HepG2 (cell line): ENCODE results near the gene ATP1B2. TPM values are rescaled to one million over a fixed set of nuclear protein-coding genes. Genes with fewer than 3 reads are reported as not detected.

Source experiments
- ATAC-seq: fragments of 200-7000 bp; cut with Tn5 transposase; 3 replicates; pipeline ENCODE4 v1.9.1; 2020; ENCODE audit warnings: mild to moderate bottlenecking, moderate library complexity
- BruUV-seq: library from RNA; stranded (reverse); fragments of 400-500 nt; replicated peaks from 2 replicates; lab custom pipeline; 2021; lab: Mats Ljungman, UMichigan
- CTCF ChIA-PET: fragments of 300-600 bp; formaldehyde crosslinking; extraction: SDS; loops from one replicate; lab custom pipeline; 2021; ENCODE audit warnings: low total read pairs, inconsistent platforms, low intra/inter-chr PET ratio; lab: Yijun Ruan, JAX
- POLR2A ChIA-PET: fragments of 350-600 bp; sonication (Branson Sonifier 250); formaldehyde crosslinking; loops from one replicate; lab custom pipeline; 2020; ENCODE audit warnings: antibody characterized with exemption, inconsistent platforms; lab: Yijun Ruan, JAX
- DNase-seq: peaks from one replicate; pipeline ENCODE4 v3.0.0-alpha.2; 2015; ENCODE audit warnings: low spot score
- FAIRE-seq: peaks from 3 replicates; lab custom pipeline; 2011; peaks lifted over from hg19 to GRCh38; lab: Jason Lieb, UNC
- H2AFZ ChIP-seq: one replicate; pipeline ENCODE4 v1.6.1; 2011; ENCODE audit warnings: low read length, inconsistent platforms
- H3K27ac ChIP-seq: fragments of 300-600 bp; 3 replicates; pipeline ENCODE4 v1.8.0; 2011; ENCODE audit warnings: mixed run types, mild to moderate bottlenecking, mixed read lengths, low read length, inconsistent platforms; ENCODE audit not compliant: insufficient read depth; ENCODE audit errors: extremely low read length
- H3K27me3 ChIP-seq, 2 experiments: fragments of 200-600 bp in 1 of 2; 2 replicates in 1 of 2; 3 replicates in 1 of 2; pipeline versions ENCODE4 v1.6.0 to v1.8.0; 2011; ENCODE audit warnings: low read length in 2 of 2, mild to moderate bottlenecking in 2 of 2, moderate library complexity in 2 of 2, inconsistent platforms in 1 of 2; ENCODE audit not compliant: insufficient read depth in 2 of 2, control insufficient read depth in 1 of 2
- H3K36me3 ChIP-seq, 2 experiments: fragments of 200-600 bp in 1 of 2; replicated peaks in 1 of 2; 2 replicates in 1 of 2; 3 replicates in 1 of 2; pipeline versions ENCODE4 v1.5.1 to v1.8.0; 2011; ENCODE audit warnings: low read length in 2 of 2, inconsistent platforms in 1 of 2; ENCODE audit not compliant: insufficient read depth in 2 of 2, control insufficient read depth in 1 of 2
- H3K4me1 ChIP-seq: 2 replicates; pipeline ENCODE4 v1.5.1; 2012; ENCODE audit warnings: low read length, inconsistent platforms; ENCODE audit not compliant: insufficient read depth
- H3K4me2 ChIP-seq: 2 replicates; pipeline ENCODE4 v1.6.0; 2011; ENCODE audit warnings: low read depth, low read length, inconsistent platforms
- H3K4me3 ChIP-seq, 3 experiments: fragments of 200-600 bp in 1 of 3; sonication (generic), shearing (Covaris generic) in 1 of 3; replicated peaks in 1 of 3; 2 replicates each; pipeline ENCODE4 v1.5.1; 2011 to 2016; ENCODE audit warnings: low read length in 3 of 3, inconsistent platforms in 2 of 3, low read depth in 2 of 3, mild to moderate bottlenecking in 2 of 3, control low read depth in 1 of 3, mixed read lengths in 1 of 3; ENCODE audit not compliant: insufficient read depth in 1 of 3
- H3K79me2 ChIP-seq: one replicate; pipeline ENCODE4 v1.6.1; 2011; ENCODE audit warnings: low read length, inconsistent platforms; ENCODE audit not compliant: insufficient read depth
- H3K9ac ChIP-seq: 2 replicates; pipeline ENCODE4 v1.6.0; 2011; ENCODE audit warnings: mild to moderate bottlenecking, low read depth, low read length, inconsistent platforms; ENCODE audit not compliant: insufficient read depth
- H3K9me3 ChIP-seq: 2 replicates; pipeline ENCODE4 v1.5.1; 2012; ENCODE audit warnings: mild to moderate bottlenecking, low read length
- H4K20me1 ChIP-seq: 2 replicates; pipeline ENCODE4 v1.6.0; 2011; ENCODE audit warnings: inconsistent platforms, mild to moderate bottlenecking, low read length, moderate library complexity; ENCODE audit not compliant: insufficient read depth
- FIP1L1 ChIP-seq: fragments of 200-400 bp; formaldehyde crosslinking; IDR thresholded peaks from 2 replicates; pipeline ENCODE4 v1.6.1; 2018; ENCODE audit warnings: low read depth, mild to moderate bottlenecking, low read length, moderate library complexity, borderline replicate concordance; ENCODE audit not compliant: insufficient read depth
- SP140L ChIP-seq: sonication (generic); formaldehyde crosslinking; IDR thresholded peaks from 2 replicates; pipeline ENCODE4 v1.4.0; 2020; ENCODE audit warnings: missing genetic modification reagents, borderline replicate concordance
- ZNF121 ChIP-seq: sonication (generic); formaldehyde crosslinking; IDR thresholded peaks from 2 replicates; pipeline ENCODE4 v1.5.0; 2020; ENCODE audit warnings: mild to moderate bottlenecking, missing genetic modification reagents
- ZNF230 ChIP-seq: sonication (generic); formaldehyde crosslinking; IDR thresholded peaks from 2 replicates; pipeline ENCODE4 v1.4.0; 2020; ENCODE audit warnings: mild to moderate bottlenecking, missing genetic modification reagents
- ZNF441 ChIP-seq: sonication (generic); formaldehyde crosslinking; IDR thresholded peaks from 2 replicates; pipeline ENCODE4 v1.7.0; 2021; ENCODE audit warnings: missing genetic modification reagents, borderline replicate concordance
- ZNF510 ChIP-seq: sonication (generic); formaldehyde crosslinking; IDR thresholded peaks from 2 replicates; pipeline ENCODE4 v1.4.0; 2020; ENCODE audit warnings: low read depth, mild to moderate bottlenecking, missing genetic modification reagents
- ZNF557 ChIP-seq: sonication (generic); formaldehyde crosslinking; IDR thresholded peaks from 2 replicates; pipeline ENCODE4 v1.4.0; 2020; ENCODE audit warnings: missing genetic modification reagents
- ZNF782 ChIP-seq: sonication (generic); formaldehyde crosslinking; IDR thresholded peaks from 2 replicates; pipeline ENCODE4 v1.4.0; 2020; ENCODE audit warnings: missing genetic modification reagents, mild to moderate bottlenecking, borderline replicate concordance
- WGBS: methylation state at CpG from one replicate; pipeline ENCODE4 v1.1.6; 2017; ENCODE audit warnings: low lambda C conversion rate; 5-methylcytosine and 5-hydroxymethylcytosine counted together
- in situ Hi-C: cut with HindIII; loops from 2 replicates; pipeline ENCODE4 v1.10.0; 2017; ENCODE audit warnings: low pct_unique_long_range_greater_than_20kb; ENCODE audit not compliant: extremely low pct_ligation_motif_present
- intact Hi-C: fragments of 100-400 bp; cut with micrococcal nuclease; formaldehyde crosslinking; loops from one replicate; pipeline ENCODE4 v1.10.0; 2022; ENCODE audit not compliant: unreplicated experiment
- polyA plus RNA-seq, 8 experiments: library from polyadenylated mRNA; depleted of rRNA in 3 of 8; stranded (reverse) in 7 of 8; unstranded in 1 of 8; fragments of >200 nt; fragmentation: Illumina TruSeq in 4 of 8; extraction: Trizol in 4 of 8; gene quantifications; 2 replicates each; pipeline versions ENCODE4 v1.2.1 to v1.2.3, GENCODE V29; 2011 to 2016; ENCODE audit warnings: low read depth in 4 of 8, missing spikeins in 1 of 8, mixed read lengths in 1 of 8; ENCODE audit not compliant: insufficient read depth in 1 of 8
- total RNA-seq, 5 experiments: library from RNA; depleted of rRNA; stranded (reverse); fragments of >200 nt; fragmentation: Illumina TruSeq; extraction: Trizol; gene quantifications; 2 replicates each; pipeline ENCODE4 v1.2.3, GENCODE V29; 2016; ENCODE audit warnings: low read depth in 1 of 5
- TF ChIP-seq, protein P1 (sequence below): sonication (generic); formaldehyde crosslinking; IDR thresholded peaks from 2 replicates; pipeline ENCODE4 v1.5.0; 2020; ENCODE audit warnings: missing genetic modification reagents
- TF ChIP-seq, protein P2 (sequence below): sonication (generic); formaldehyde crosslinking; IDR thresholded peaks from 2 replicates; pipeline ENCODE4 v1.4.0; 2020; ENCODE audit warnings: mild to moderate bottlenecking, missing genetic modification reagents

ATP1B2 gene
- total and polyA plus RNA-seq, 2 of the 13 experiments (the other 11 are each of a cell fraction or from before 2014, with no cell fraction given) = not detected

DNA sequence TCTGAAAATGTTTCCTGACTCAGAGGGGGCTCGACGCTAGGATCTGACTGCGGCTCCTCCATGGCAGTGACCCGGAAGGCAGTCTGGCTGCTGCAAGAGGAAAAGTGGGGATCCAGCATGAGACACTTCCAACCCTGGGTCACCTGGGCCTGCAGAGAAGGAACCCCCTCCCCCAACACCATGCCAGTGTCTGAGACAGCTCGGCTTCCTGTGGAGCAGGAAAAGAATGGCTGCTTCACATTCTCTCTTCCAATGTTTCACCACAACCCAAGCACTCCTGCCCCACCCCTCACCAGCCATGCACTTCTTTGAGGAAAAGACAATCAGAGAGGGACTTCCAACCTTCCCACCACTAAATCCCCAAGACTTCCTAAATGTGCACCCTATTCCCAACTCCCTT is 25.8 kb downstream of the ATP1B2 start:
- Histone ChIP-seq H3K4me3 (no peak overlapping the region), H3K27ac (no peak overlapping the region), H3K27me3 (no peaks in the 10 kb centered on the region; a peak in 1 of 5 replicates), H3K9ac (no peak overlapping the region), H3K4me1 (no peaks in the 10 kb centered on the region)
- POLR2A ChIA-PET = interaction anchor here (0.5 to 1.8 kb wide), 3 partner anchors 11 to 229 kb away, joined by 3 to 5 read pairs (median 4); partner anchors contain the start of gene TP53
- no peak for DNase-seq
- intact Hi-C loops (no loop called here), in situ Hi-C loops (no loop called here)
- no peak for TF ChIP-seq ZNF782
- TF ChIP-seq ZNF230 (CRISPR knock-in tag) = no peak
- no peak for TF ChIP-seq SP140L
- TF ChIP-seq ZNF441 (CRISPR knock-in tag) = no peak
- TF ChIP-seq, protein P1, sequence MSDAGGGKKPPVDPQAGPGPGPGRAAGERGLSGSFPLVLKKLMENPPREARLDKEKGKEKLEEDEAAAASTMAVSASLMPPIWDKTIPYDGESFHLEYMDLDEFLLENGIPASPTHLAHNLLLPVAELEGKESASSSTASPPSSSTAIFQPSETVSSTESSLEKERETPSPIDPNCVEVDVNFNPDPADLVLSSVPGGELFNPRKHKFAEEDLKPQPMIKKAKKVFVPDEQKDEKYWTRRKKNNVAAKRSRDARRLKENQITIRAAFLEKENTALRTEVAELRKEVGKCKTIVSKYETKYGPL (CRISPR knock-in tag) = no peak
- TF ChIP-seq, protein P2, sequence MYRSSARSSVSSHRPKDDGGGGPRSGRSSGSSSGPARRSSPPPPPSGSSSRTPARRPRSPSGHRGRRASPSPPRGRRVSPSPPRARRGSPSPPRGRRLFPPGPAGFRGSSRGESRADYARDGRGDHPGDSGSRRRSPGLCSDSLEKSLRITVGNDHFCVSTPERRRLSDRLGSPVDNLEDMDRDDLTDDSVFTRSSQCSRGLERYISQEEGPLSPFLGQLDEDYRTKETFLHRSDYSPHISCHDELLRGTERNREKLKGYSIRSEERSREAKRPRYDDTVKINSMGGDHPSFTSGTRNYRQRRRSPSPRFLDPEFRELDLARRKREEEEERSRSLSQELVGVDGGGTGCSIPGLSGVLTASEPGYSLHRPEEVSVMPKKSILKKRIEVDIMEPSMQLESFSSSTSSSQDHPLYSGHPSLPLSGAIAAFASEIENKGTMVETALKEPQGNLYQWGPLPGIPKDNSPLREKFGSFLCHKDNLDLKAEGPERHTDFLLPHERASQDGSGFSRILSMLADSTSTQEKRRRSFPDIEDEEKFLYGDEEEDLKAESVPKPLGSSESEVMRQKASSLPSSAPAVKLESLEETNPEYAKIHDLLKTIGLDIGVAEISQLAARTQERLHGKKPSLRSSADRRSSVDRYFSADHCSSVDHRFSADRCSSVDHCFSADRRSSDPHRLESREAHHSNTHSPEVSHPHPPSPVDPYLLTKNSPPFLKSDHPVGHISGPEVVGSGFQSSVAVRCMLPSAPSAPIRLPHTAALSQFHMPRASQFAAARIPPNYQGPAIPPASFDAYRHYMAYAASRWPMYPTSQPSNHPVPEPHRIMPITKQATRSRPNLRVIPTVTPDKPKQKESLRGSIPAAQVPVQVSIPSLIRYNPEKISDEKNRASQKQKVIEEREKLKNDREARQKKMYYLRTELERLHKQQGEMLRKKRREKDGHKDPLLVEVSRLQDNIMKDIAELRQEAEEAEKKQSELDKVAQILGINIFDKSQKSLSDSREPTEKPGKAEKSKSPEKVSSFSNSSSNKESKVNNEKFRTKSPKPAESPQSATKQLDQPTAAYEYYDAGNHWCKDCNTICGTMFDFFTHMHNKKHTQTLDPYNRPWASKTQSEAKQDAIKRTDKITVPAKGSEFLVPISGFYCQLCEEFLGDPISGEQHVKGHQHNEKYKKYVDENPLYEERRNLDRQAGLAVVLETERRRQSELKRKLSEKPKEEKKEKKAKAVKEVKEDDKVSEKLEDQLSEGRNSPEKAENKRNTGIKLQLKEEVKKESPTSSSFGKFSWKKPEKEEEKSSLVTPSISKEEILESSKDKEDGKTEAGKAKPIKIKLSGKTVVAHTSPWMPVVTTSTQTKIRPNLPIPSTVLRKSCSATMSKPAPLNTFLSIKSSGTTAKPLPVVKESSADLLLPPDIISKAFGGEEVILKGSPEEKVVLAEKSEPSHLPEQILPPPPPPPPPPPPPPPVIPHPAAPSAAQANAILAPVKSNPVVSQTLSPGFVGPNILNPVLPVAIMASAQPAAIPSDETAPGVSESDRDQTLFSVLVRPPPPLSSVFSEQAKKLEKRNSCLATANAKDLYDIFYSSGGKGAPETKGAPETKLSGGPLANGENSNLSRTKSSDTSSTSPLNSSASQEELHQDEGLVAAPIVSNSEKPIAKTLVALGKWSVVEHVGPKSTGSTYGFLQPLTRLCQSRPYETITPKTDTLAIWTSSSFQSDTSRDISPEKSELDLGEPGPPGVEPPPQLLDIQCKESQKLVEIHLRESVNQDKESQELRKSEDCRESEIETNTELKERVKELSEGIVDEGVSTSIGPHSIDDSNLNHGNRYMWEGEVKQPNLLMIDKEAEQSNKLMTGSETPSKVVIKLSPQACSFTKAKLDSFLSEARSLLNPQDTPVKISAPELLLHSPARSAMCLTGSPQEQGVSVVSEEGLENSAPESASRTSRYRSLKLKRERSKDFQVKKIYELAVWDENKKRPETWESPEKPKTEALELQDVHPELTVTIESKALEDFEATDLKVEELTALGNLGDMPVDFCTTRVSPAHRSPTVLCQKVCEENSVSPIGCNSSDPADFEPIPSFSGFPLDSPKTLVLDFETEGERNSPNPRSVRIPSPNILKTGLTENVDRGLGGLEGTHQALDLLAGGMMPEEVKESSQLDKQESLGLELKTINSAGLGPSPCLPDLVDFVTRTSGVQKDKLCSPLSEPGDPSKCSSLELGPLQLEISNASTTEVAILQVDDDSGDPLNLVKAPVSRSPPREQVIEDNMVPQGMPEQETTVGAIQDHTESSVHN = no peak
- no peak for TF ChIP-seq ZNF510 (CRISPR knock-in tag)
- no peak for TF ChIP-seq ZNF121
- no peak for TF ChIP-seq ZNF557 (CRISPR knock-in tag)
- no peak for TF ChIP-seq FIP1L1
- TF ChIP-seq, all 625 proteins: peak for 0
- Histone ChIP-seq H3K9me3 (peaks cover 7% of the 10 kb centered on the region; the same call in 1 of the 2 replicates), H3K36me3 (peaks cover 17 to 24% of the 10 kb centered on the region in 2 experiments; a peak in 4 of 5 replicates), H4K20me1 (no peaks in the 10 kb centered on the region), H3K4me2 (no peak overlapping the region), H3K79me2 (no peaks in the 10 kb centered on the region), H2AFZ (no peak overlapping the region)
- BruUV-seq = no TSS peak
- CTCF ChIA-PET = no interaction called here
- ATAC-seq (no peak), FAIRE-seq (no peak)
- 92% methylated on average over 5 of the region's 5 CpGs for WGBS
